DND-41 (cell line): Measurements from ENCODE around the gene GFOD1.
"Not testable (repeated sequence)": the region's sequence is repeated elsewhere in the genome, so short reads cannot be mapped to it uniquely, and the experiment has no call there.

ENCODE experiments used
- ATAC-seq: fragments of 200-7000 bp; cut with Tn5 transposase; 3 replicates; pipeline ENCODE4 v1.9.1; 2021; ENCODE audit warnings: low read depth; ENCODE audit not compliant: insufficient read depth
- DNase-seq: peaks from one replicate; pipeline ENCODE4 v3.0.0-alpha.2; 2020
- H2AFZ ChIP-seq: 2 replicates; pipeline ENCODE4 v1.6.0; 2012; ENCODE audit warnings: low read depth, low read length
- H3K27ac ChIP-seq: 2 replicates; pipeline ENCODE4 v1.5.1; 2012; ENCODE audit warnings: low read length, inconsistent platforms
- H3K27me3 ChIP-seq: fragments of 200-600 bp; sonication (generic); 2 replicates; pipeline ENCODE4 v1.6.0; 2012; ENCODE audit warnings: low read length, mild to moderate bottlenecking, inconsistent platforms; ENCODE audit not compliant: insufficient read depth, poor library complexity
- H3K36me3 ChIP-seq: 2 replicates; pipeline ENCODE4 v1.5.1; 2012; ENCODE audit warnings: low read length, inconsistent platforms; ENCODE audit not compliant: insufficient read depth
- H3K4me1 ChIP-seq: 2 replicates; pipeline ENCODE4 v1.5.1; 2012; ENCODE audit warnings: mild to moderate bottlenecking, low read length; ENCODE audit not compliant: insufficient read depth
- H3K4me2 ChIP-seq: 2 replicates; pipeline ENCODE4 v1.6.0; 2012; ENCODE audit warnings: mild to moderate bottlenecking, moderate library complexity, low read length, inconsistent platforms; ENCODE audit not compliant: insufficient read depth
- H3K4me3 ChIP-seq, 2 experiments: fragments of 200-600 bp in 1 of 2; shearing (Covaris generic) in 1 of 2; 2 replicates each; pipeline ENCODE4 v1.5.1; 2012 to 2016; ENCODE audit warnings: inconsistent platforms in 2 of 2, low read length in 2 of 2, mild to moderate bottlenecking in 2 of 2, low read depth in 1 of 2, moderate library complexity in 1 of 2
- H3K79me2 ChIP-seq: 2 replicates; pipeline ENCODE4 v1.6.0; 2012; ENCODE audit warnings: low read length, inconsistent platforms; ENCODE audit not compliant: insufficient read depth
- H3K9ac ChIP-seq: 2 replicates; pipeline ENCODE4 v1.6.0; 2012; ENCODE audit warnings: low read depth, mild to moderate bottlenecking, inconsistent platforms, low read length, moderate library complexity
- H3K9me3 ChIP-seq: 2 replicates; pipeline ENCODE4 v1.5.1; 2012; ENCODE audit warnings: low read length, moderate library complexity, mild to moderate bottlenecking, inconsistent platforms; ENCODE audit not compliant: insufficient read depth, severe bottlenecking
- H4K20me1 ChIP-seq: 2 replicates; pipeline ENCODE4 v1.6.0; 2012; ENCODE audit warnings: low read length; ENCODE audit not compliant: insufficient read depth
- EZH2 ChIP-seq: IDR thresholded peaks from 3 replicates; pipeline ENCODE4 v1.6.1; 2012; ENCODE audit warnings: borderline replicate concordance, low read depth, mild to moderate bottlenecking, moderate library complexity, low read length, inconsistent platforms; ENCODE audit not compliant: severe bottlenecking
- TF ChIP-seq, protein P1 (sequence below): IDR thresholded peaks from 2 replicates; pipeline ENCODE4 v1.5.1; 2012; ENCODE audit warnings: borderline replicate concordance, low read length, moderate library complexity, mild to moderate bottlenecking; ENCODE audit not compliant: poor library complexity, severe bottlenecking; ENCODE audit errors: extremely low read depth

The GFOD1 gene

DNA sequence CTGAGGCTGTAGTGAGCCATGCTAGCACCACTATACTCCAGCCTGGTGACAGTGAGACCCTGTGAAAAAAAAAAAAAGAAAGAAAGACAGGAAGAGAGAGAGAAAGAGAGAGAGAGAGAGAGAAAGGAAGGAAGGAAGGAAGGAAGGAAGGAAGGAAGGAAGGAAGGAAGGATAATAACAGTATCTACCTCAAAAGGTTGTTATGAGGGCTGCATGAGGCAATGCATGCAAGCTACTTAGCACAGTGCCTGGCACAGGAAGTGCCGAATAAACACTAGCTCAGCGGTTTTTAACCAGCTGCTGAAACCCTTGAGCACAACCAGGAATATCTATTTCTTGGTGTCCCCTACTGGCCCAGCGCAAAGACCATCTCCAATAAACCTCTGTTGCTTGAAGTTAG, 96.7 kb downstream of the GFOD1 start:
- Histone ChIP-seq H3K27ac (no peak overlapping the region; the same call in 1 of the 2 replicates), H3K9ac (no peak overlapping the region), H3K27me3 (no peaks in the 10 kb centered on the region), H3K79me2 (no peaks in the 10 kb centered on the region), H2AFZ (no peak overlapping the region), H3K4me1 (no peaks in the 10 kb centered on the region), H3K4me3 (no peak overlapping the region), H3K9me3 (no peaks in the 10 kb centered on the region), H3K36me3 (no peaks in the 10 kb centered on the region), H4K20me1 (no peaks in the 10 kb centered on the region), H3K4me2 (no peak overlapping the region)
- no peak; the same call in 2 of the 3 replicates for ATAC-seq
- DNase-seq = no peak
- TF ChIP-seq, protein P1, sequence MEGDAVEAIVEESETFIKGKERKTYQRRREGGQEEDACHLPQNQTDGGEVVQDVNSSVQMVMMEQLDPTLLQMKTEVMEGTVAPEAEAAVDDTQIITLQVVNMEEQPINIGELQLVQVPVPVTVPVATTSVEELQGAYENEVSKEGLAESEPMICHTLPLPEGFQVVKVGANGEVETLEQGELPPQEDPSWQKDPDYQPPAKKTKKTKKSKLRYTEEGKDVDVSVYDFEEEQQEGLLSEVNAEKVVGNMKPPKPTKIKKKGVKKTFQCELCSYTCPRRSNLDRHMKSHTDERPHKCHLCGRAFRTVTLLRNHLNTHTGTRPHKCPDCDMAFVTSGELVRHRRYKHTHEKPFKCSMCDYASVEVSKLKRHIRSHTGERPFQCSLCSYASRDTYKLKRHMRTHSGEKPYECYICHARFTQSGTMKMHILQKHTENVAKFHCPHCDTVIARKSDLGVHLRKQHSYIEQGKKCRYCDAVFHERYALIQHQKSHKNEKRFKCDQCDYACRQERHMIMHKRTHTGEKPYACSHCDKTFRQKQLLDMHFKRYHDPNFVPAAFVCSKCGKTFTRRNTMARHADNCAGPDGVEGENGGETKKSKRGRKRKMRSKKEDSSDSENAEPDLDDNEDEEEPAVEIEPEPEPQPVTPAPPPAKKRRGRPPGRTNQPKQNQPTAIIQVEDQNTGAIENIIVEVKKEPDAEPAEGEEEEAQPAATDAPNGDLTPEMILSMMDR = no peak
- TF ChIP-seq EZH2 = no peak

DNA sequence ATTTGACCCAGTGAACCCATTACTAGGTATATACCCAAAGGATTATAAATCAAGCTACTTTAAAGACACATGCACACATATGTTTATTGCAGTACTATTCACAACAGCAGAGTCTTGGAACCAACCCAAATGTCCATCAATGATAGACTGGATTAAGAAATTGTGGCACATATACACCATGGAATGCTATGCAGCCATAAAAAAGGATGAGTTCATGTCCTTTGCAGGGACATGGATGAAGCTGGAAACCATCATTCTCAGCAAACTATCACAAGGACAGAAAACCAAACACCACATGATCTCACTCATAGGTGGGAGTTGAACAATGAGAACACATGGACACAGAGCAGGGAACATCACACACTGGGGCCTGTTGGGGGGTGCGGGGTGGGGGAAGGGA, 98.2 kb downstream of the GFOD1 start:
- H3K9me3 ChIP-seq = not testable (repeated sequence)

DNA sequence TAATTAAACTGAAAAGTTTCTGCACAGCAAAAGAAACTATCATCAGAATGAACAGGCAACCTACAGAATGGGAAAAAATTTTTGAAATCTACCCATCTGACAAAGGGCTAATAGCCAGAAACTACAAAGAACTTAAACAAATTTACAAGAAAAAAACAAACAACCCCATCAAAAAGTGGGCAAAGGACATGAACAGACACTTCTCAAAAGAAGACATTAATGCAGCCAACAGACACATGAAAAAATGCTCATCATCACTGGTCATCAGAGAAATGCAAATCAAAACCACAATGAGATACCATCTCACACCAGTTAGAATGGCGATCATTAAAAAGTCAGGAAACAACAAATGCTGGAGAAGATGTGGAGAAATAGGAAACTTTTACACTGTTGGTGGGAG, 98.6 kb downstream of the GFOD1 start:
- H3K79me2 ChIP-seq, ATAC-seq, DNase-seq, H3K27ac ChIP-seq, H4K20me1 ChIP-seq, H3K4me2 ChIP-seq, H2AFZ ChIP-seq, H3K9me3 ChIP-seq, H3K9ac ChIP-seq, H3K4me3 ChIP-seq, H3K4me1 ChIP-seq, H3K27me3 ChIP-seq, H3K36me3 ChIP-seq: not testable (repeated sequence)

More for the DNA sequence above, 98.2 kb downstream of the GFOD1 start:
- not testable (repeated sequence) for H3K27ac ChIP-seq, H3K36me3 ChIP-seq, ATAC-seq, H3K9ac ChIP-seq, H3K4me3 ChIP-seq, H3K27me3 ChIP-seq, H2AFZ ChIP-seq, DNase-seq, H3K4me1 ChIP-seq, H4K20me1 ChIP-seq, H3K79me2 ChIP-seq, H3K4me2 ChIP-seq

DNA sequence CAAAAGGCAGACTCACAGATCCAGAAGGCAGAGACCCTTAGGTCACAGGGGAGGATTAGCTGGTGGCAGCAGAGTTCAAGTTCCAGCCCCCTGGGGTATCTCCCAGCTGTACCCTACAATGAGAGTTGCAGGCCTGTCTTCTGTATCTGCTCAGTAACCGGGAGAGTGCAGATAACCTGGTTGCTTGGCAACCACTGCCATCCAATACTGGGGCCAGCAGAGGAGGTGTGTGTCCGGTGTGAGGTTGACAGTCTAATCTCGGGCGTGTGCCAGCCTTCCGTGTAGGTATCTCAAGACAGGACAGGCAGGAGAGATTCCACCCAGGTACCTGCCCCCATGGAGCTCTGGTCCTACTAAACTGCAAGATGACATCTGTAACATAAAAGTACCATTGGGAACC, 102.4 kb downstream of the GFOD1 start:
- H3K4me3 ChIP-seq = no peak overlapping the region
- ATAC-seq (no peak), DNase-seq (no peak)
- H3K79me2 ChIP-seq = no peaks in the 10 kb centered on the region
- no peaks in the 10 kb centered on the region for H3K36me3 ChIP-seq
- no peaks in the 10 kb centered on the region for H3K27me3 ChIP-seq
- no peak overlapping the region for H2AFZ ChIP-seq
- H3K9ac ChIP-seq = no peak overlapping the region
- TF ChIP-seq EZH2 = no peak
- TF ChIP-seq, protein P1 = no peak
- H3K27ac ChIP-seq = no peak overlapping the region
- no peaks in the 10 kb centered on the region for H4K20me1 ChIP-seq
- no peaks in the 10 kb centered on the region for H3K9me3 ChIP-seq
- H3K4me2 ChIP-seq = no peak overlapping the region
- H3K4me1 ChIP-seq = no peaks in the 10 kb centered on the region
